ENCODE data around the gene BTBD7.

DNA sequence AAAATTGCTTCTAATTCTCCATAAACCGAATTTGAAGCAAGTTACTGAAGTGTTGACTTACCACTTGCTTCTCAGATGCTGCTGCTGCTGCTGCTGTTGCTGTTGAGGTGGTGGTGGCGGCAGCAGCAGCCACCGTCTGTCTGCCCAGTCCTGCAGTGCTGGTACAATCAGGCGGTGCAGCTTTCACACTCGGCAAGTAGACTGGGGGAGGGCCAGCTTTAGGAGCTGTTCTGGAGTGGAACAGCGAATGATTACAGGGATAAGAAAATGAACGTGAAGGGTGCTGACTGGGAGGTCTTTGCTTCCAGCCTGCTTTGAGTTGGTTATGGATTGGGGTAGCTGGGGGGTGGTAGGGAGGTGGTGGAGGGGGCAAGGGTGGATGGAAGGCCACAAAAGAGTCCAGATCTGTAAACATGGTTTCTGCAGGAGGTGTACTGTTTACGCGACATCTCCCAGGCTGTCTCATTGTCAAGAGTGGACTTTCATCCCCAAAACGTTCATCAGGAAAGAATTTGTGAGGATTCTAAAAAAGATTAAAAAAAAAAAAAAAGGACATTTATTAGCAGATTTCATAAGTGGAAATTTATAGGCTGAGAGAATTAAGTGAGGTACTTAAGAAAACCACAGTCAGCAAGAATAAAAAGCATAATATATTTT is 86.9 kb downstream of the BTBD7 start:
- no peak for TF ChIP-seq EZH2 (IDR thresholded peaks at IDR 0.05)
- no peak for TF ChIP-seq POLR2AphosphoS5 (IDR thresholded peaks at IDR 0.05; ENCODE audit: borderline replicate concordance, low read depth, low read length)
- no peak for TF ChIP-seq FOXP2 (optimal IDR thresholded peaks at IDR 0.05; ENCODE audit: control extremely low read depth, extremely low read length, insufficient read depth)

Data from SK-N-MC (cell line).